GM10266 (cell line): ENCODE measurements around the gene NDRG4.

Source experiments
- DNase-seq: peaks from one replicate; pipeline ENCODE4 v3.0.0; 2012; ENCODE audit errors: extremely low spot score
- TF ChIP-seq, protein P1 (sequence below): IDR thresholded peaks from 2 replicates; pipeline ENCODE4 v1.5.1; 2012; ENCODE audit warnings: mild to moderate bottlenecking, low read depth; ENCODE audit not compliant: control insufficient read depth, insufficient read depth; ENCODE audit errors: missing control alignments

The NDRG4 gene

GRCh38 chr16:58515125-58515870 lies 15.4 kb downstream of the NDRG4 start, which contains the start of gene SETD6:
SETD6 (plus strand) TSS chr16:58515517; CDS start chr16:58515538, 21 bp downstream.
- peak; percentile 89 for DNase-seq
- TF ChIP-seq, protein P1, sequence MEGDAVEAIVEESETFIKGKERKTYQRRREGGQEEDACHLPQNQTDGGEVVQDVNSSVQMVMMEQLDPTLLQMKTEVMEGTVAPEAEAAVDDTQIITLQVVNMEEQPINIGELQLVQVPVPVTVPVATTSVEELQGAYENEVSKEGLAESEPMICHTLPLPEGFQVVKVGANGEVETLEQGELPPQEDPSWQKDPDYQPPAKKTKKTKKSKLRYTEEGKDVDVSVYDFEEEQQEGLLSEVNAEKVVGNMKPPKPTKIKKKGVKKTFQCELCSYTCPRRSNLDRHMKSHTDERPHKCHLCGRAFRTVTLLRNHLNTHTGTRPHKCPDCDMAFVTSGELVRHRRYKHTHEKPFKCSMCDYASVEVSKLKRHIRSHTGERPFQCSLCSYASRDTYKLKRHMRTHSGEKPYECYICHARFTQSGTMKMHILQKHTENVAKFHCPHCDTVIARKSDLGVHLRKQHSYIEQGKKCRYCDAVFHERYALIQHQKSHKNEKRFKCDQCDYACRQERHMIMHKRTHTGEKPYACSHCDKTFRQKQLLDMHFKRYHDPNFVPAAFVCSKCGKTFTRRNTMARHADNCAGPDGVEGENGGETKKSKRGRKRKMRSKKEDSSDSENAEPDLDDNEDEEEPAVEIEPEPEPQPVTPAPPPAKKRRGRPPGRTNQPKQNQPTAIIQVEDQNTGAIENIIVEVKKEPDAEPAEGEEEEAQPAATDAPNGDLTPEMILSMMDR: peak; percentile 11

DNA sequence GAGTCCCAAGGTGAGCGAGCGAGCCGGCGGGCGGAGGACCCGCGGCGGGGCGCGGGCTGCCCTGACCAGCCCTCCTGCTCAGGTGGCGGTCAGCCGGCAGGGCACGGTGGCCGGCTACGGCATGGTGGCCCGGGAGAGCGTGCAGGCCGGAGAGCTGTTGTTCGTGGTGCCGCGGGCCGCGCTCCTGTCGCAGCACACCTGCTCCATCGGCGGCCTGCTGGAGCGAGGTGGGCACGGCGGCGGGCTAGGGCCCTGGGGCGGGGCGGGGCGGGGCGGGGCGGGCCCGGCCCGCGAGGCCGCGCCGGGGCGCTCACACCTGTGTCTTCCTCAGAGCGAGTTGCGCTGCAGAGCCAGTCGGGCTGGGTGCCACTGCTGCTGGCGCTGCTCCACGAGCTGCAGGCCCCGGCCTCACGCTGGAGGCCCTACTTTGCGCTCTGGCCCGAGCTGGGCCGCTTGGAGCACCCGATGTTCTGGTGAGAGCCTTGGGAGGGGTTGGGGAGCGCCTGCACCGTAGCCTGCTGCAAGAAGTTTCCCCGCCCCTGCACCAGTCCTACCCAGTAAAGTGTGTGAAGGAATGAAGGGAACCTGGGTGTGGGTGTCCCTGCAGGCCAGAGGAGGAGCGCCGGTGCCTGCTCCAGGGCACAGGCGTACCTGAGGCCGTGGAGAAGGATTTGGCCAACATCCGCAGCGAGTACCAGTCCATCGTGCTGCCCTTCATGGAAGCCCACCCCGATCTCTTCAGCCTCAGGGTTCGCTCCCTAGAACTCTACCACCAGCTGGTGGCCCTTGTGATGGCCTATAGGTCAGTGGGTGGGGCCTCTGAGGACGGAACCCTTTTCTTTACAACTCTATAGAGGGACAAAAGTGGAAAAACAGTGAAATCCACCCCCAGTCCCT lies 16.2 kb downstream of the NDRG4 start:
- DNase-seq: peak; percentile 70
- TF ChIP-seq, protein P1: no peak

DNA sequence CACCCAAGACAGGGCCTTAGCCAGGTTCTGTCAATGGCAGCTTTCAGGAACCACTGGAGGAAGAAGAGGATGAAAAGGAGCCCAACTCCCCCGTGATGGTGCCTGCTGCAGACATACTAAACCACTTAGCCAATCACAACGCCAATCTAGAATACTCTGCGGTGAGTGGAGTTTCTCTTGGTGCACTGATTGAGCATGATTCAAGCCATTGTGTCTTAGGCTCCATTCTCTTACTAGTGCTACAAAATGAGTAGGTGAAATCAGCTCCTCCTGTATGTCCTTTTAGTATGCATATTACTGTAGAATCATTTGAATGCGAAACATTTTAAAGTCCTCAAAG lies 16.8 kb downstream of the NDRG4 start:
- DNase-seq: no peak
- TF ChIP-seq, protein P1: no peak

DNA sequence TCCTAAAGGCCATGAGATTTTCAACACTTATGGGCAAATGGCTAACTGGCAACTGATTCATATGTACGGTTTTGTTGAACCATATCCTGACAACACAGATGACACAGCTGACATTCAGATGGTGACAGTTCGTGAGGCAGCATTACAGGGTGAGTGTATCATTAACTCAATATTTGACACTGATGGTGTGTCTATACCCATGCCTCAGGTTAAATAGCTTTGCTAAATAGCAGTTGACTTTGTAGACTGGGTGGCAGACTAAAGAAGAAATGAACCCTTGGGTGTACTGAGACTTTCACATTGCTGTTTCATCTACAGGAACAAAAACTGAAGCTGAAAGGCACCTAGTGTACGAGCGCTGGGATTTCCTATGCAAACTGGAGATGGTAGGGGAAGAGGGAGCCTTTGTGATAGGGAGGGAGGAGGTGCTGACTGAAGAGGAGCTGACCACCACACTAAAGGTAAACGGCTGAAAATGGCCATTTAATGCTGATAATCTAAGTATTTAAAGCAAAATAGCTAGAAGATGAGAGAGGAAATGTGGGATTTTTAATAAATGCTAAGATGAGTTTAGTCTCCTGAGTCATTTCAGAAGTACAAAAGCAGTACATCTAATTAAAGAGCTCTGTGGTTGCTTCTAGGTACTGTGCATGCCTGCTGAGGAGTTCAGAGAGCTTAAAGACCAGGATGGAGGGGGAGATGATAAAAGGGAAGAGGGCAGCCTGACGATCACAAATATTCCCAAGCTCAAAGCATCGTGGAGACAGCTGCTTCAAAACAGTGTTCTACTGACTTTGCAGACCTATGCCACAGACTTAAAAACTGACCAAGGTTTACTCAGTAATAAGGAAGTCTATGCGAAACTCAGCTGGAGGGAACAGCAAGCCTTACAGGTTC lies 18.4 kb downstream of the NDRG4 start:
- DNase-seq: peak; percentile 62
- TF ChIP-seq, protein P1: no peak

DNA sequence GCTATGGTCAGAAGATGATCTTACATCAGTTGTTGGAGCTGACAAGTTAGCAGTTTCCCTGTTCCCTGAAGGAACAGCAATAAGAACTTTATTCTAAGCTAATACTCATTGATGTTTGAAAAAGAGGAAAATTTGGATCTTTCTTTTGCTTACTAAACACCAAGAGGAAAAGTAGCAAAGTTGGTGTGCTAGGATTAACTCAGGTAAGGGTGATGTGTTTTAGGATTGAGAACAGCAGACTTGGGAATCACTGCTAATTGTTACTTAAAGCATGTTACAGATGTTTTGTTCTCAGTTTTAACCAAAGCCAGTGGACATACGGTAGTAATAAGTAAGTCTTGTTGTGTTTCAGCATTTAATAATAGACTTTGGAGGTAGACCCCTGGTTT lies 19.0 kb downstream of the NDRG4 start:
- TF ChIP-seq, protein P1: no peak
- DNase-seq: no peak

DNA sequence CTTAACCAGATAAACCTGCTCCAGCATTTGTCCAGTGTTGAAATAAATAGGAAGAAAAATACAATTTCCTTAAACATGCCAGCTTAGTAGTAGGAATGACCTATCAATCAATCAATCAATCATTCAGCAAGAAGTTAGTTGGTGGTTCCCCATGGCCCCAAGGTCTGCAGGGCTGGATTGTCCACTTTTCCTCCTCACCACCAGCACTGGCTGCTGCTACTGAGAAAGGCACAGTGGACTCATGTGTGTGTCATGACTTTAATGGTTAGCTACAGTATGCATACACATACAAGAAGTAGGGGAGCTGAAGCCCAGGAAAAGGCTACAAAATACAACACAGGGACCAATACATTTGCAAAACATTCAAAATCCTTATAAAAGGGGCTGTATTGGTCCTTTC lies 19.8 kb downstream of the NDRG4 start:
- DNase-seq: no peak
- TF ChIP-seq, protein P1: no peak

DNA sequence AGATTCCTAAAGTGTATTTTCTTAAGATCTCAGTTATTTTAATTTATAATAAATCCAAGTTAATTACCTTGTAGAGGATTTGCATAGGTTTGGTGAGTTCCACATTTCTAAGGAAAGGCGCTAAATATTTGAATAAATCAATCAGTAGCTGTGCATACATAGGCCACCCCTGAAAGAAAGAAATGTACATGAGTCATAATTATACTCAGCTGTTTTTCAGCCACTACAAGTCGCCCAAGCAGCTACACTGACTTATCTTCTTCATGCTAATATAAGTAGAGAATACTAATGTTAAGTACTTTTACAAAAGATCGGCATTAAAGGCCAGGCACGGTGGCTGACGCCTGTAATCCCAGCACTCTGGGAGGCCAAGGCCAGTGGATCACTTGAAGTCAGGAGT lies 30.2 kb downstream of the NDRG4 start:
- TF ChIP-seq, protein P1: no peak
- DNase-seq: no peak
